ENCODE measurements around the gene NAA10.

The NAA10 gene

DNA sequence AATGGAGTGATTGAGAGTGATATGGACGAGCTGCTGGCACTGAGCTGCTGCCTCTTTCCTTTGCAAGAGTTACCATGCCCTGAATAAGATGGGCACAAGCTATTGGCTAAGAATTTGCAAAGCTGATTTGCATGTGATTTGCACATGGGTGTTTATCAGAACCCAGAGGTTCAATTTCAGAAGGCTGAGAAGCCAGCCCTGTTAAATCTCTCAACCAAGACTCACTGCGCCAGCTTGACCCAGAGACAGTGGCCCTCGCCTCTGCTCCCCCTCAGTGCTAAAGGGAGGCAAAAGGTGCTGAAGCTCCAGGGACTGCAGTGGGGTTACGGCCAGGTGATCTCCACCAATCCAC is 9.5 kb downstream of the NAA10 start:
- H3K27me3 ChIP-seq (ENCODE audit: insufficient read depth, low read length, poor library complexity, severe bottlenecking) = no peaks in the 10 kb centered on the region
- peak overlapping the region; percentile 100 for H3K9ac ChIP-seq (ENCODE audit: low read depth, low read length, poor library complexity, severe bottlenecking)
- H4K20me1 ChIP-seq (ENCODE audit: insufficient read depth, low read length, poor library complexity, severe bottlenecking) = peaks cover 14% of the 10 kb centered on the region
- no peaks in the 10 kb centered on the region for H3K36me3 ChIP-seq (ENCODE audit: insufficient read depth, low read length)
- peaks cover 7% of the 10 kb centered on the region; the same call in 1 of the 2 replicates for H3F3A ChIP-seq (ENCODE audit: low read depth)
- no peaks in the 10 kb centered on the region for H3K9me2 ChIP-seq (replicated peaks; ENCODE audit: low read depth, low read length)
- H2AFZ ChIP-seq (ENCODE audit: low read length) = no peak overlapping the region
- H3K79me2 ChIP-seq (ENCODE audit: insufficient read depth, low read length) = peaks cover 64% of the 10 kb centered on the region
- TF ChIP-seq EZH2phosphoT487 (IDR thresholded peaks at IDR 0.05; ENCODE audit: borderline replicate concordance) = no peak
- TF ChIP-seq, protein P1, sequence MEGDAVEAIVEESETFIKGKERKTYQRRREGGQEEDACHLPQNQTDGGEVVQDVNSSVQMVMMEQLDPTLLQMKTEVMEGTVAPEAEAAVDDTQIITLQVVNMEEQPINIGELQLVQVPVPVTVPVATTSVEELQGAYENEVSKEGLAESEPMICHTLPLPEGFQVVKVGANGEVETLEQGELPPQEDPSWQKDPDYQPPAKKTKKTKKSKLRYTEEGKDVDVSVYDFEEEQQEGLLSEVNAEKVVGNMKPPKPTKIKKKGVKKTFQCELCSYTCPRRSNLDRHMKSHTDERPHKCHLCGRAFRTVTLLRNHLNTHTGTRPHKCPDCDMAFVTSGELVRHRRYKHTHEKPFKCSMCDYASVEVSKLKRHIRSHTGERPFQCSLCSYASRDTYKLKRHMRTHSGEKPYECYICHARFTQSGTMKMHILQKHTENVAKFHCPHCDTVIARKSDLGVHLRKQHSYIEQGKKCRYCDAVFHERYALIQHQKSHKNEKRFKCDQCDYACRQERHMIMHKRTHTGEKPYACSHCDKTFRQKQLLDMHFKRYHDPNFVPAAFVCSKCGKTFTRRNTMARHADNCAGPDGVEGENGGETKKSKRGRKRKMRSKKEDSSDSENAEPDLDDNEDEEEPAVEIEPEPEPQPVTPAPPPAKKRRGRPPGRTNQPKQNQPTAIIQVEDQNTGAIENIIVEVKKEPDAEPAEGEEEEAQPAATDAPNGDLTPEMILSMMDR (conservative IDR thresholded peaks at IDR 0.05; ENCODE audit: low read length) = no peak
- no peaks in the 10 kb centered on the region for H3K9me3 ChIP-seq (ENCODE audit: insufficient read depth, low read depth, low read length)
- H3K4me3 ChIP-seq (ENCODE audit: low read length, poor library complexity, severe bottlenecking) = peak overlapping the region; percentile 98
- H3K4me2 ChIP-seq (ENCODE audit: low read depth, low read length, poor library complexity, severe bottlenecking) = peak overlapping the region; percentile 84
- H3K4me1 ChIP-seq (ENCODE audit: insufficient read depth, low read length, poor library complexity, severe bottlenecking) = peaks cover 11% of the 10 kb centered on the region

DNA sequence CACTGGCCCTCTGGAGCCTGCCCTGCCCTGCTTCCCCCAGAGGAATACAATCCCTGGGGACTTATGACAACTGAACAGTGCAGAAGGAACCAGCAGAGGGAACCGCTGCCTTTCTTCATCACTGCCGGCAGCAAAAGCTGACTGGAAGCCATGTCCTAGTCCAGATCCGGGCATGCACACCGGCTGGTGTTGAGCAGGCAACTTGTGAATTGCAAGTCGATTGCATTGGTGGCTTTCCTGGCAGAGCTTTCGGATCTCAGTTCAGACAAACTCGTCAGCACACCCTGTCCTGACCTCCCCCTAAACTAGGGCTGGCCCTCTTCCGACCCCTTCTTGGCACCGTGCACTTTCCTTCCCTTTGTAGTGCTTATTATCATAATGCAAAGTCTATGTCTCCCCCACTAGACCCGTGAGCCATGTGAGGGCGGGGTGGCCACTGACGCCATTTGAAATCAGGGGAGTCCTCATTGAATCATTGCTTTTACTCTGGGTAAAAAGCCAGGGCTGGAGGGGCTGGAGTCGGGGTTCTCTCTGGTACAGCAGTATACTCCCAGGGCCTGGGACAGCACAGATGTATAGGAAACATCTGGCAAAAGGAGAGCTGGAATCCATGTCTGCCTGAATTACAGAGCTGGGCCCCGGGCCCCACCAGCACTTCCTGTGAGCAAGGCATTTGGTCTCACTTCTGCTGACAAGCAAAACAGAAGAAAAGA is 10.5 kb downstream of the NAA10 start:
- Histone ChIP-seq H3K4me1 (ENCODE audit: insufficient read depth, low read length, poor library complexity, severe bottlenecking) (peaks cover 8% of the 10 kb centered on the region), H3K27me3 (ENCODE audit: insufficient read depth, low read length, poor library complexity, severe bottlenecking) (no peaks in the 10 kb centered on the region), H3K9me2 (replicated peaks; ENCODE audit: low read depth, low read length) (no peaks in the 10 kb centered on the region), H3K36me3 (ENCODE audit: insufficient read depth, low read length) (no peaks in the 10 kb centered on the region), H4K20me1 (ENCODE audit: insufficient read depth, low read length, poor library complexity, severe bottlenecking) (peaks cover 14% of the 10 kb centered on the region), H3K4me3 (ENCODE audit: low read length, poor library complexity, severe bottlenecking) (peak overlapping the region; percentile 98), H2AFZ (ENCODE audit: low read length) (no peak overlapping the region), H3F3A (ENCODE audit: low read depth) (peaks cover 7% of the 10 kb centered on the region; the same call in 1 of the 2 replicates), H3K9me3 (ENCODE audit: insufficient read depth, low read depth, low read length) (no peaks in the 10 kb centered on the region), H3K9ac (ENCODE audit: low read depth, low read length, poor library complexity, severe bottlenecking) (peak overlapping the region; percentile 100), H3K4me2 (ENCODE audit: low read depth, low read length, poor library complexity, severe bottlenecking) (peak overlapping the region; percentile 84), H3K79me2 (ENCODE audit: insufficient read depth, low read length) (peaks cover 61% of the 10 kb centered on the region)
- TF ChIP-seq EZH2phosphoT487 (IDR thresholded peaks at IDR 0.05; ENCODE audit: borderline replicate concordance) = no peak
- TF ChIP-seq, protein P1 (conservative IDR thresholded peaks at IDR 0.05; ENCODE audit: low read length) = peak; percentile 42; the same call in 1 of the 2 replicates

DNA sequence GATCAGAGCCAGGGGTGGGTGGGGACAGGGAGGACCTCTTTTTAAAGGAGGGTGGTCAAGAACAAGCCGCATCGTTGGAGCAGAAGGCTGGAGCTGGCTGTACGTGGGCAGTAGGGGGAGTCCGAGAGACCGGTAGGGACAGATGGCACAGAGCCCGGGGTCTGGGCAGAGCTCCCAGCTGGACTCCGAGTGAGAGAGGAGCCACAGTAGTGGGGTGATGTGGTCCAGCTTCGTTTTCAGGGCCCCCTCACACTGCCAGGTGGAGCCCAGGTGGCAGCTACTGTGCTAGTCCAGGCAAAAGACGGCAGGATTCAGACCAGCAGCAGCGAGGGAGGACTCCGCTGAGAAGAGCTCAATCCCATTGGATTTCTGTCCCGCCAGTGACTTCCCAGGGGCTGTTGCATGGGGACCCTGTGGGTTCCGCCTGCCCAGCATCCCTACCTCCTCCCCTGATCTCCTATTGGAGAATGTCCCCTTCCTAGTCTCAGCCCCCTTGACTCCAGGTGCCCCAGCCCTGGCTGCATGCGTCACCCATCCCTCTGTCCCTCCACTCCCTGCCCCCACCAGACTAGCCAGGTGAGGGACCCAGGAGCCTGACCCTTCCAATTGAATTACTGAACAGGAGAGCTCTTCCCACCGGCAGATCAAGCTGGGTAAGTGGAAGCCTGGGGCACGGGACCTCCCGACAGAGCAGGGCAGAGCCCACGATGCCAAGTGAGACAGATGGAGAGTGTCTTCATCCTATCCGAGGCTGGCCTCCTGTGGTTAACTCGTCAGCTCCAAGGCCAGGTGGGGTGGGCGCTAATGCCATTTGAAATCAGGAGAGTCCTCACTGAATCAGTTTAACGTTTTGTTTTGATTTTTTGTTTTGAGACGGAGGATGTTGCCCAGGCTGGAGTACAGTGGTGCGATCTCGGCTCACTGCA is 11.6 kb downstream of the NAA10 start:
- no peaks in the 10 kb centered on the region for H3K9me3 ChIP-seq (ENCODE audit: insufficient read depth, low read depth, low read length)
- H3K4me1 ChIP-seq (ENCODE audit: insufficient read depth, low read length, poor library complexity, severe bottlenecking) = peaks cover 3% of the 10 kb centered on the region
- no peaks in the 10 kb centered on the region for H3K27me3 ChIP-seq (ENCODE audit: insufficient read depth, low read length, poor library complexity, severe bottlenecking)
- H3K4me2 ChIP-seq (ENCODE audit: low read depth, low read length, poor library complexity, severe bottlenecking) = peak overlapping the region; percentile 84
- TF ChIP-seq, protein P1 (conservative IDR thresholded peaks at IDR 0.05; ENCODE audit: low read length) = peak; percentile 26
- TF ChIP-seq EZH2phosphoT487 (IDR thresholded peaks at IDR 0.05; ENCODE audit: borderline replicate concordance) = no peak
- H3F3A ChIP-seq (ENCODE audit: low read depth) = peaks cover 7% of the 10 kb centered on the region; the same call in 1 of the 2 replicates
- H2AFZ ChIP-seq (ENCODE audit: low read length) = no peak overlapping the region
- peak overlapping the region; percentile 100 for H3K9ac ChIP-seq (ENCODE audit: low read depth, low read length, poor library complexity, severe bottlenecking)
- peaks cover 7% of the 10 kb centered on the region; the same call in 1 of the 2 replicates for H3K36me3 ChIP-seq (ENCODE audit: insufficient read depth, low read length)
- H3K4me3 ChIP-seq (ENCODE audit: low read length, poor library complexity, severe bottlenecking) = peak overlapping the region; percentile 98
- H4K20me1 ChIP-seq (ENCODE audit: insufficient read depth, low read length, poor library complexity, severe bottlenecking) = peaks cover 14% of the 10 kb centered on the region
- H3K9me2 ChIP-seq (replicated peaks; ENCODE audit: low read depth, low read length) = no peaks in the 10 kb centered on the region
- peaks cover 57% of the 10 kb centered on the region for H3K79me2 ChIP-seq (ENCODE audit: insufficient read depth, low read length)

Data from Loucy (cell line).